HepG2 (cell line): ENCODE data around the gene SLC22A23. TPM values are rescaled to one million over a fixed set of nuclear protein-coding genes. Genes with fewer than 3 reads are reported as not detected.
A peak's percentile ranks its signal among the peaks of the same experiment; 100 is the strongest.

Experiments
- ATAC-seq: fragments of 200-7000 bp; cut with Tn5 transposase; 3 replicates; pipeline ENCODE4 v1.9.1; 2020; ENCODE audit warnings: mild to moderate bottlenecking, moderate library complexity
- BruUV-seq: library from RNA; stranded (reverse); fragments of 400-500 nt; replicated peaks from 2 replicates; lab custom pipeline; 2021; lab: Mats Ljungman, UMichigan
- CTCF ChIA-PET: fragments of 300-600 bp; formaldehyde crosslinking; extraction: SDS; loops from one replicate; lab custom pipeline; 2021; ENCODE audit warnings: low total read pairs, inconsistent platforms, low intra/inter-chr PET ratio; lab: Yijun Ruan, JAX
- POLR2A ChIA-PET: fragments of 350-600 bp; sonication (Branson Sonifier 250); formaldehyde crosslinking; loops from one replicate; lab custom pipeline; 2020; ENCODE audit warnings: antibody characterized with exemption, inconsistent platforms; lab: Yijun Ruan, JAX
- DNase-seq: peaks from one replicate; pipeline ENCODE4 v3.0.0-alpha.2; 2015; ENCODE audit warnings: low spot score
- FAIRE-seq: peaks from 3 replicates; lab custom pipeline; 2011; peaks lifted over from hg19 to GRCh38; lab: Jason Lieb, UNC
- H2AFZ ChIP-seq: one replicate; pipeline ENCODE4 v1.6.1; 2011; ENCODE audit warnings: low read length, inconsistent platforms
- H3K27ac ChIP-seq: fragments of 300-600 bp; 3 replicates; pipeline ENCODE4 v1.8.0; 2011; ENCODE audit warnings: mixed run types, mild to moderate bottlenecking, mixed read lengths, low read length, inconsistent platforms; ENCODE audit not compliant: insufficient read depth; ENCODE audit errors: extremely low read length
- H3K27me3 ChIP-seq, 2 experiments: fragments of 200-600 bp in 1 of 2; 2 replicates in 1 of 2; 3 replicates in 1 of 2; pipeline versions ENCODE4 v1.6.0 to v1.8.0; 2011; ENCODE audit warnings: low read length in 2 of 2, mild to moderate bottlenecking in 2 of 2, moderate library complexity in 2 of 2, inconsistent platforms in 1 of 2; ENCODE audit not compliant: insufficient read depth in 2 of 2, control insufficient read depth in 1 of 2
- H3K36me3 ChIP-seq, 2 experiments: fragments of 200-600 bp in 1 of 2; replicated peaks in 1 of 2; 2 replicates in 1 of 2; 3 replicates in 1 of 2; pipeline versions ENCODE4 v1.5.1 to v1.8.0; 2011; ENCODE audit warnings: low read length in 2 of 2, inconsistent platforms in 1 of 2; ENCODE audit not compliant: insufficient read depth in 2 of 2, control insufficient read depth in 1 of 2
- H3K4me1 ChIP-seq: 2 replicates; pipeline ENCODE4 v1.5.1; 2012; ENCODE audit warnings: low read length, inconsistent platforms; ENCODE audit not compliant: insufficient read depth
- H3K4me2 ChIP-seq: 2 replicates; pipeline ENCODE4 v1.6.0; 2011; ENCODE audit warnings: low read depth, low read length, inconsistent platforms
- H3K4me3 ChIP-seq, 3 experiments: fragments of 200-600 bp in 1 of 3; sonication (generic), shearing (Covaris generic) in 1 of 3; replicated peaks in 1 of 3; 2 replicates each; pipeline ENCODE4 v1.5.1; 2011 to 2016; ENCODE audit warnings: low read length in 3 of 3, inconsistent platforms in 2 of 3, low read depth in 2 of 3, mild to moderate bottlenecking in 2 of 3, control low read depth in 1 of 3, mixed read lengths in 1 of 3; ENCODE audit not compliant: insufficient read depth in 1 of 3
- H3K79me2 ChIP-seq: one replicate; pipeline ENCODE4 v1.6.1; 2011; ENCODE audit warnings: low read length, inconsistent platforms; ENCODE audit not compliant: insufficient read depth
- H3K9ac ChIP-seq: 2 replicates; pipeline ENCODE4 v1.6.0; 2011; ENCODE audit warnings: mild to moderate bottlenecking, low read depth, low read length, inconsistent platforms; ENCODE audit not compliant: insufficient read depth
- H3K9me3 ChIP-seq: 2 replicates; pipeline ENCODE4 v1.5.1; 2012; ENCODE audit warnings: mild to moderate bottlenecking, low read length
- H4K20me1 ChIP-seq: 2 replicates; pipeline ENCODE4 v1.6.0; 2011; ENCODE audit warnings: inconsistent platforms, mild to moderate bottlenecking, low read length, moderate library complexity; ENCODE audit not compliant: insufficient read depth
- POLR2AphosphoS2 ChIP-seq: IDR thresholded peaks from 2 replicates; pipeline ENCODE4 v1.6.1; 2011; ENCODE audit warnings: low read depth, low read length, improper control_type of control experiment
- ZNF264 ChIP-seq: sonication (generic); formaldehyde crosslinking; IDR thresholded peaks from 2 replicates; pipeline ENCODE4 v1.4.0; 2020; ENCODE audit warnings: missing genetic modification reagents
- WGBS: methylation state at CpG from one replicate; pipeline ENCODE4 v1.1.6; 2017; ENCODE audit warnings: low lambda C conversion rate; 5-methylcytosine and 5-hydroxymethylcytosine counted together
- in situ Hi-C: cut with HindIII; loops from 2 replicates; pipeline ENCODE4 v1.10.0; 2017; ENCODE audit warnings: low pct_unique_long_range_greater_than_20kb; ENCODE audit not compliant: extremely low pct_ligation_motif_present
- intact Hi-C: fragments of 100-400 bp; cut with micrococcal nuclease; formaldehyde crosslinking; loops from one replicate; pipeline ENCODE4 v1.10.0; 2022; ENCODE audit not compliant: unreplicated experiment
- polyA plus RNA-seq, 8 experiments: library from polyadenylated mRNA; depleted of rRNA in 3 of 8; stranded (reverse) in 7 of 8; unstranded in 1 of 8; fragments of >200 nt; fragmentation: Illumina TruSeq in 4 of 8; extraction: Trizol in 4 of 8; gene quantifications; 2 replicates each; pipeline versions ENCODE4 v1.2.1 to v1.2.3, GENCODE V29; 2011 to 2016; ENCODE audit warnings: low read depth in 4 of 8, missing spikeins in 1 of 8, mixed read lengths in 1 of 8; ENCODE audit not compliant: insufficient read depth in 1 of 8
- total RNA-seq, 5 experiments: library from RNA; depleted of rRNA; stranded (reverse); fragments of >200 nt; fragmentation: Illumina TruSeq; extraction: Trizol; gene quantifications; 2 replicates each; pipeline ENCODE4 v1.2.3, GENCODE V29; 2016; ENCODE audit warnings: low read depth in 1 of 5
- TF ChIP-seq, protein P1 (sequence below): sonication (generic); formaldehyde crosslinking; IDR thresholded peaks from 2 replicates; pipeline ENCODE4 v1.5.1; 2020; ENCODE audit warnings: mild to moderate bottlenecking, moderate library complexity, missing genetic modification reagents
- TF ChIP-seq, protein P2 (sequence below): sonication (generic); formaldehyde crosslinking; IDR thresholded peaks from 2 replicates; pipeline ENCODE4 v1.5.0; 2020; ENCODE audit warnings: missing genetic modification reagents, mild to moderate bottlenecking, borderline replicate concordance
- TF ChIP-seq, protein P3 (sequence below): sonication (generic); formaldehyde crosslinking; IDR thresholded peaks from 2 replicates; pipeline ENCODE4 v1.5.1; 2020; ENCODE audit warnings: mild to moderate bottlenecking, missing genetic modification reagents, moderate library complexity
- TF ChIP-seq, protein P4 (sequence below): sonication (generic); formaldehyde crosslinking; IDR thresholded peaks from 2 replicates; pipeline ENCODE4 v1.9.0; 2022; ENCODE audit warnings: missing genetic modification reagents, mild to moderate bottlenecking, borderline replicate concordance

SLC22A23 gene
- total and polyA plus RNA-seq, 2 of the 13 experiments (the other 11 are each of a cell fraction or from before 2014, with no cell fraction given): 11.8 to 17.5 TPM

DNA sequence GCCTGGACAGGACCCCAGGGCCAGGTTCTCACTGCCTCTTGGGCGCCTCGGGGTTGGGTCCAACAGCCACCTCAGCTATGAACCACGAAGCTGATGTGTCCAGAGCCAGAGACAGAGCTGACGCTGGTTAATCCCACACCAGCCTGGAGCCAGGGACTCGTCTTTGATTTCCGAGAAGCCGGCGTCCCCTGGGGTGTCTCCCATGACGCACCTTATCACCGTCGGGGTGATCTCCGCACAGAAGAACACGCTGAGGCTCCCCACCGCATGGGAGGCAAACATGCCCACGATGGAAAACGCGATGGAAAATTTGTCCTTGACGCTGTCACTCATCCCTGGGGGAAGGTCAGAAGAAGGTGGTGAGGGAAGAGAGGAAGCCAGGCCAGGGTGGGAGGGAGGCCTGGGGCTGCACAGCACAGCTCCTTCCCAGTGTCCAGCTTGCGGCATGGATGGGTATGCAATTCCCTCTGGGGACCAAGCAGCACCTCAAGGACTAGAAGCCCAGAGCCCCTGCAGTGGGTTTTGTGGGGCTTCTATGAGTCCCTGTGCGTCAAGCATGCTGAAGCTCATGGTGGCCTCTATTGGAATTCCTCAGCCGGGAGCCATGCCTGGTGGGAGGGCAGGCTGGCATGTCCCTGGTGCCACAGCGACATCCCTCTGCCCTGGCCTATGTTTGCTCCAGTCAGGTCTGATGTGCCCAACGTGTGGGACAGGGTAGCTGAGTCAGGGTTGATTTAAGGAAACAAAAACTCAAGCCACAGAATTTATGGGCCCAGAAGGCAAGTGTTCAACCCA, 173.0 kb downstream of the SLC22A23 start:
- H3K4me2 ChIP-seq: no peak overlapping the region
- POLR2A ChIA-PET: no interaction called here
- no peak overlapping the region for H3K9ac ChIP-seq
- intact Hi-C loops (no loop called here), in situ Hi-C loops (loop anchor here (5.0 to 25.0 kb wide), 2 partner anchors 448 to 703 kb away; no protein-coding TSS in a partner anchor)
- H3K4me3 ChIP-seq: no peak overlapping the region
- no peak for ATAC-seq
- no peak for FAIRE-seq
- H3K36me3 ChIP-seq: peaks cover 30 to 50% of the 10 kb centered on the region in 2 experiments
- no peaks in the 10 kb centered on the region for H3K4me1 ChIP-seq
- TF ChIP-seq, protein P1, sequence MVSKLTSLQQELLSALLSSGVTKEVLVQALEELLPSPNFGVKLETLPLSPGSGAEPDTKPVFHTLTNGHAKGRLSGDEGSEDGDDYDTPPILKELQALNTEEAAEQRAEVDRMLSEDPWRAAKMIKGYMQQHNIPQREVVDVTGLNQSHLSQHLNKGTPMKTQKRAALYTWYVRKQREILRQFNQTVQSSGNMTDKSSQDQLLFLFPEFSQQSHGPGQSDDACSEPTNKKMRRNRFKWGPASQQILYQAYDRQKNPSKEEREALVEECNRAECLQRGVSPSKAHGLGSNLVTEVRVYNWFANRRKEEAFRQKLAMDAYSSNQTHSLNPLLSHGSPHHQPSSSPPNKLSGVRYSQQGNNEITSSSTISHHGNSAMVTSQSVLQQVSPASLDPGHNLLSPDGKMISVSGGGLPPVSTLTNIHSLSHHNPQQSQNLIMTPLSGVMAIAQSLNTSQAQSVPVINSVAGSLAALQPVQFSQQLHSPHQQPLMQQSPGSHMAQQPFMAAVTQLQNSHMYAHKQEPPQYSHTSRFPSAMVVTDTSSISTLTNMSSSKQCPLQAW (CRISPR knock-in tag): no peak
- TF ChIP-seq, protein P2, sequence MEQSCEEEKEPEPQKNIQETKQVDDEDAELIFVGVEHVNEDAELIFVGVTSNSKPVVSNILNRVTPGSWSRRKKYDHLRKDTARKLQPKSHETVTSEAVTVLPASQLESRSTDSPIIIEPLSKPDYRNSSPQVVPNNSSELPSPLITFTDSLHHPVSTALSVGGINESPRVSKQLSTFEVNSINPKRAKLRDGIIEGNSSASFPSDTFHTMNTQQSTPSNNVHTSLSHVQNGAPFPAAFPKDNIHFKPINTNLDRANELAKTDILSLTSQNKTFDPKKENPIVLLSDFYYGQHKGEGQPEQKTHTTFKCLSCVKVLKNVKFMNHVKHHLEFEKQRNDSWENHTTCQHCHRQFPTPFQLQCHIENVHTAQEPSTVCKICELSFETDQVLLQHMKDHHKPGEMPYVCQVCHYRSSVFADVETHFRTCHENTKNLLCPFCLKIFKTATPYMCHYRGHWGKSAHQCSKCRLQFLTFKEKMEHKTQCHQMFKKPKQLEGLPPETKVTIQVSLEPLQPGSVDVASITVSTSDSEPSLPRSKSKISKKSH: peak; percentile 14; the same call in 1 of the 2 replicates
- TF ChIP-seq, protein P3, sequence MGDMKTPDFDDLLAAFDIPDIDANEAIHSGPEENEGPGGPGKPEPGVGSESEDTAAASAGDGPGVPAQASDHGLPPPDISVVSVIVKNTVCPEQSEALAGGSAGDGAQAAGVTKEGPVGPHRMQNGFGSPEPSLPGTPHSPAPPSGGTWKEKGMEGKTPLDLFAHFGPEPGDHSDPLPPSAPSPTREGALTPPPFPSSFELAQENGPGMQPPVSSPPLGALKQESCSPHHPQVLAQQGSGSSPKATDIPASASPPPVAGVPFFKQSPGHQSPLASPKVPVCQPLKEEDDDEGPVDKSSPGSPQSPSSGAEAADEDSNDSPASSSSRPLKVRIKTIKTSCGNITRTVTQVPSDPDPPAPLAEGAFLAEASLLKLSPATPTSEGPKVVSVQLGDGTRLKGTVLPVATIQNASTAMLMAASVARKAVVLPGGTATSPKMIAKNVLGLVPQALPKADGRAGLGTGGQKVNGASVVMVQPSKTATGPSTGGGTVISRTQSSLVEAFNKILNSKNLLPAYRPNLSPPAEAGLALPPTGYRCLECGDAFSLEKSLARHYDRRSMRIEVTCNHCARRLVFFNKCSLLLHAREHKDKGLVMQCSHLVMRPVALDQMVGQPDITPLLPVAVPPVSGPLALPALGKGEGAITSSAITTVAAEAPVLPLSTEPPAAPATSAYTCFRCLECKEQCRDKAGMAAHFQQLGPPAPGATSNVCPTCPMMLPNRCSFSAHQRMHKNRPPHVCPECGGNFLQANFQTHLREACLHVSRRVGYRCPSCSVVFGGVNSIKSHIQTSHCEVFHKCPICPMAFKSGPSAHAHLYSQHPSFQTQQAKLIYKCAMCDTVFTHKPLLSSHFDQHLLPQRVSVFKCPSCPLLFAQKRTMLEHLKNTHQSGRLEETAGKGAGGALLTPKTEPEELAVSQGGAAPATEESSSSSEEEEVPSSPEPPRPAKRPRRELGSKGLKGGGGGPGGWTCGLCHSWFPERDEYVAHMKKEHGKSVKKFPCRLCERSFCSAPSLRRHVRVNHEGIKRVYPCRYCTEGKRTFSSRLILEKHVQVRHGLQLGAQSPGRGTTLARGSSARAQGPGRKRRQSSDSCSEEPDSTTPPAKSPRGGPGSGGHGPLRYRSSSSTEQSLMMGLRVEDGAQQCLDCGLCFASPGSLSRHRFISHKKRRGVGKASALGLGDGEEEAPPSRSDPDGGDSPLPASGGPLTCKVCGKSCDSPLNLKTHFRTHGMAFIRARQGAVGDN (CRISPR knock-in tag): 0 out of 2 replicates have a peak, but pooled peaks have one; percentile 1
- no peak for TF ChIP-seq ZNF264 (CRISPR knock-in tag)
- TF ChIP-seq, protein P4, sequence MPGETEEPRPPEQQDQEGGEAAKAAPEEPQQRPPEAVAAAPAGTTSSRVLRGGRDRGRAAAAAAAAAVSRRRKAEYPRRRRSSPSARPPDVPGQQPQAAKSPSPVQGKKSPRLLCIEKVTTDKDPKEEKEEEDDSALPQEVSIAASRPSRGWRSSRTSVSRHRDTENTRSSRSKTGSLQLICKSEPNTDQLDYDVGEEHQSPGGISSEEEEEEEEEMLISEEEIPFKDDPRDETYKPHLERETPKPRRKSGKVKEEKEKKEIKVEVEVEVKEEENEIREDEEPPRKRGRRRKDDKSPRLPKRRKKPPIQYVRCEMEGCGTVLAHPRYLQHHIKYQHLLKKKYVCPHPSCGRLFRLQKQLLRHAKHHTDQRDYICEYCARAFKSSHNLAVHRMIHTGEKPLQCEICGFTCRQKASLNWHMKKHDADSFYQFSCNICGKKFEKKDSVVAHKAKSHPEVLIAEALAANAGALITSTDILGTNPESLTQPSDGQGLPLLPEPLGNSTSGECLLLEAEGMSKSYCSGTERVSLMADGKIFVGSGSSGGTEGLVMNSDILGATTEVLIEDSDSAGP (CRISPR knock-in tag): peak; percentile 32; the same call in 1 of the 2 replicates
- TF ChIP-seq POLR2AphosphoS2: no peak
- CTCF ChIA-PET: no interaction called here
- no peaks in the 10 kb centered on the region for H3K9me3 ChIP-seq
- no peaks in the 10 kb centered on the region for H3K27me3 ChIP-seq
- no peak overlapping the region for H2AFZ ChIP-seq
- DNase-seq: no peak
- H3K79me2 ChIP-seq: no peaks in the 10 kb centered on the region
- no TSS peak for BruUV-seq
- H4K20me1 ChIP-seq: no peaks in the 10 kb centered on the region
- no peak overlapping the region for H3K27ac ChIP-seq
- over 99% methylated on average over 23 of the region's 23 CpGs for WGBS
